ENCODE measurements around the gene TBC1D17.

The TBC1D17 gene

DNA sequence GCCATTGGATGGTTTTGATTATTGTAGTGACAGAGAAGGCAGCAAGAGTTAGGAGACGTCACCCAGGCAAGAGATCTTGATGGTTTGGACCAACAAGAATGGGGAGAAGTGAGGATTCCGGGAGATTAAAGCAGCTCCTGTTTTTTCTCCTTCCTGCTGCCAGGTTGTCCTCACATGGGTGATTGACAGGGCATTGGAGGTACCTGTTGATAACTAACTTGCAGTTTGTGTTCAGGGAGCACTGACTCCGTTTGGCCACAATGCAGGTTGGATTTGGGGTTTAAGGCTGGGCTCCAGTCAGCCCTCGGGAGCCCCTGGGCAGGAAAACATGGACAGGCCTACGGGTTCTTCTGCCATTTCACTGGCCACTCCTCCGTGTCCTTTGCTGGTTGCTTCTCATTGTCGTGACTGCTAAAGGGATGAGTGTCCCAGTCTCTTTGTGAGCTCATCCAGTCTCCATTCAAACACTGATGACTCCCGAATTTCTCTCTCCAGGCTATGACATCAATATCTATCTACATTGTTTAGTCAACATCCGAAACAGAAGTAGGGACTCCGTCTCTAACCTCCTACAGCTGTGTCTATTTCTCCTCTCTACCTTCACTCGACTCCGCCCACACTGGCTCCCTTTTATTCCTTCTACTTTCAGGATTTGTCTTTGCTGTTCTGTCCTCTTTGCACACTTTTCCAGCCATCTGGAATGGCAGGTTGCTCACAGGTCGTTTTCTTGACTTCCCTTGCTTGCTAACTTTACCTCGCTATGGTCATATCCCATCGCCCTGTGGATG, 27.9 kb upstream of the TBC1D17 start:
- DNase-seq, result no peak

DNA sequence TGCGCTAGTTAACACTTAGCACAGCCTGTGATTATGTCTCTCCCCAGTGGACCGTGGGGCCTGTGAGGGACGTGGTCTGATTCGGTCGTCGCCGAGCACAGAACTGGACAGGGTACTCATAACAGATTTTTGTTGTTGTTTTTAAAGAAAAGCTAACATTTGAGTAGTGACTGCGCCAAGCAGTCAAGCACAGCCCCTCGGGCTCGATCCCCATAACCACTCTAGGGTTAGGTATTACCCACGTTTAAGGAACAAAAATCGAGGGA, 27.3 kb upstream of the TBC1D17 start:
- no peak for DNase-seq

DNA sequence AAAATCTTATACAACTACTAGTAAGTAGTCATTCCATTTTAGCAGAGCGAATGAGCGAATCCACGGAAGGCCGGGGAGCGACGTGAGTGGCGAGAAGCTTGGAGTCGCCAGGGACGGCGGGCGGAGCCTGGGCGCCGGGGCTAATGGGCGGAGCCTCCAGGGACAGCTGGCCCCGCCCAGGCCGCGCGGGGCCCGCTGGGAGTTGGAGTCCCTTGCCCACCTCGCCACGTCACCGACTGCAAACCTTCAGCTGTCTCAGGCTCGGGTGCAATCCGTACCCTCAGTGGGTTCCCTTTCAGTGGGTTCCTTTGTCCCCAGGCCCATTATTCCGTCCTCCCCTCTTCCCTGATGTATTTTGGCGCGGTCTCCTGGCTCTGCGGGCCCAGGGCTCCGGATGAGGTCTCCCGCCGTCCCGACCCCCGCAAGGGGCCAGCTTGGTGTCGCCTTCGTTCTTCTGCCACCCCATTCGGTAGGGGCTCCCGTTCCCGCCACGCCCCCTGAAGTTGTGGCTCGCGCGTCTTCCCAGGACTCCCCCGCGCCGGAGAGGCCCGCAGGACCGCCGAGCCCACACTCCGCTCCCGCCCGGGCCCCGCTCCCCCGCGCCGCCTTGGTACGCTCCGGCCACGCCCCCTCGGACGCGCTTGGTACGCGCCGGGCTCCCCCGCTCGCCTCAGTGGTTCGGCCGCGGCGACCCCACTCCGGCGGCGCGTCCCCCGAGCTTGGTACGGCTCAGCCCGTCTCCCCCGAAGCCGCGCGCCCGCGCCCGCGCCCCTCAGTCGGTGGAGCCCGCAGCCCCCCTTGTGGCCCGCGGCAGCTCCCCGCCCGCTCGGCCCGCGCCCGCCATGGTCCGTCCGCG, 26.8 kb upstream of the TBC1D17 start, which contains the start of gene PTOV1:
PTOV1 (plus strand) TSS at position 673 of the 856 bp plus-strand sequence.
- DNase-seq, result peak; percentile 92

DNA sequence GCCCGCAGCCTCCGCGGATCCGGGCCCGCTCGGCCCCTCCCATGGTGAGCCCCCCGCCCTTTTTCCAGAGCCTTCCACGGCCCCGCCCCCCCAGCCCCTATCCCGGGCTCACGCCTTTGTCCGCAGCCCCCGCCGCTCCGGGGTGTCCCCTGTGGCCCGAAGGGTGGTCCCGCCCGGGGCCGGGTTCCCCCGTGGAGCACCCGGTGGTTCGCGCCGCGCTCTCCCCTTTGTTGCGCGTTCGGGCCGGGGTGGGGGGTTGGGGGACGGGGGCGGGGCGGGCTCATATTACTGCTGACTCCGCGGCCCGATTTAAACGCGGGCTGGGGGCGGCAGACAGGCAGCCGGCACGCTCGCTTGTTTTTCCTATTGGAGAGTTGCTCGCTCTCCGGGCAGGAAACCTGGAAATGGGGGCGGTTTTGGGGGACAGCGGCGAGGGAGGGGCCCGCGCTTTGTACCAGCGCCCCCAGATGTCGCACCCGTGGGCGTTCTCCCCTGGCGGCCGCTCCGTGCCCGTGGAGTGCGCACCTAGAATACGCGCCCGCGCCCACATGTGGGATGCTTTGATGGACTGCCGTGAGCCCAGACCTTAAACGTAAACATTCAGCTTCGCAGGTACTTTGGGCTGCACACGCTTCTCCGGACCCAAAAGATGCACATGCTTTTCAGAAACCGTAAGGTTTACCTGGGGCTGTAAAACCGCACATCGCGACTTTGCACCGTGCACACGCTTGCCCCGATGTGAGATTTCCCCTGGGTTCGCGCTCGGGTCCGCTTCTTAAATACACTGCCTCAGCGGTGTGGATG, 25.8 kb upstream of the TBC1D17 start:
- DNase-seq, result peak; percentile 82

DNA sequence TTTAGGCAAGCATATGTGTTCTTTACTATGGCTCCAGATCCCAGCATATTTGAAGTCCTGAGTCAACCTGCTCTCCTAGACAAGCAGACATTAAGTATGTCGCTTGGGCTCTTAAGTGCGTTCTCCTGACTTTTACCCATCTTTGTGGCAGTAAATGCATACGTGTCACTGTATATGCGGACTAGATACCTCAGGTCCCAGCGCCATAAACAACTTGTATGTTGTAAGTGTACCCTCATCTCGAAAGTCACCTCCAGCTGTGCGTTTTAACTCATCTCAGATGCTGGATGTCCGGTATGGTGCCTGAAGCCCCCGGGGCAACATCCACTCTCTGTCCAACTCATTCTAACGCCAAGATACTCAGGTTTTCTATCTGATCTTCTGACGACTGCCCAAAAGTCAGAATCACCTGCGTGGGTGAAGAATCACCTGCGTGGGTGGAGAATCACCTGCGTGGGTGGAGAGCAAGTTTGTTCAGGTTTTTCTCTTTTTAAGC, 24.8 kb upstream of the TBC1D17 start:
- no peak for DNase-seq

DNA sequence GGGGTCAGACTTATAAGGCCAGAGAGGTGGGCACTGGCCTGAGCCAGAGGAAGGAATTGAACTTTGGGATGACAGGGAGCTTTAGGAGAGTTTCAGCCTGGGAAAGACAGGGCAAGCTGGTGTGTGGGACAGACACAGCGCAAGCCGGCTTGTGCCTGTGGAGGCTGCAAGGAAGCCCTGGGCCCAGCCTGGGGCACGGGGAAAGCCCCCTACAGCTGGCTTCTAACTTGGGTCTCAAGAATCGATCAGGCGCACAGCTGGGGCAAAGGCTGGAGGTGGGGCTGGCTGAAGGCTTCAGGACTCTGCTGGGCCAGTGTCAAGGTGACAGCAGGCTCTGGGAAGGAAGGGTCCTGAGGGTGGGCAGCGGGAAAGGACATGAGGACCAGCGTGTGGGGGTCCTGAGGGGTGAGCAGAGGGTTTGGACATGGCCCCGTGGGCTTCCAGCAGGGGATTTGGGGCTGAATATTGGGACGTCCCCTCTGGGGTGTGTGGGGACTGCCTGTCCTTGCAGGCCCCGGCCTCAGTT, 23.6 kb upstream of the TBC1D17 start:
- no peak for DNase-seq

DNA sequence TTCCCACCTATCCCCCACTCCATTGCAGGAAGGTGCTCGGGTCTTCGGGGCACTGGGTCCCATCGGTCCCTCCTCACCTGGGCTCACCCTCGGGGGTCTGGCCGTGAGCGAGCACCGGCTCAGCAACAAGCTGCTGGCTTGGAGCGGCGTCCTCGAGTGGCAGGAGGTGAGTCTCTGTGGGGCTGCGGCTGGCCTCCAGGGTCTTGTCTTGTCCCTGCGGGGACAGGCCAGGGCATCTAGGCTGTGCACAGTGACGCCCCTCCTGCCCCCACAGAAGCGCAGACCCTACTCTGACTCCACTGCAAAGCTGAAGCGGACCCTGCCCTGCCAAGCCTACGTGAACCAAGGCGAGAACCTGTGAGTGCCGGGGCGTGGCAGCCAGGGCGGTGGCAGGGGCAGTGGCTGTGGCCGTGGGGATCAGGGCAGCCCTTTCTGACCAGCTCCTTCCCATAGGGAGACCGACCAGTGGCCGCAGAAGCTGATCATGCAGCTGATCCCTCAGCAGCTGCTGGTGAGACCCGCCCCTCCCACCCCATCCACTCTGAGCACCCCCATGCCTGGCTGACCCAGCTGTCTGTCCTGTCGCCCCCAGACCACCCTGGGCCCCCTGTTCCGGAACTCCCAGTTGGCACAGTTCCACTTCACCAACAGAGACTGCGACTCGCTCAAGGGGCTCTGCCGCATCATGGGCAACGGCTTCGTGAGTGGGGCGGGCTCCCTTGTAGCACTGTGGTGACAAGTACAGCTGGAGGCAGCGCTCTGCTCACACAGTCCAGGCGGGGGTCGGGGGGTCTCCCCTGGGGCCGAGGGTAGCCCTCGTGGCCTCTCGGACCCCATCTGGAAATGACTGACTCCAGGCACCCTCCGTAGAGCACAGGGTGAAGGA, 22.9 kb upstream of the TBC1D17 start:
- DNase-seq, result no peak

DNA sequence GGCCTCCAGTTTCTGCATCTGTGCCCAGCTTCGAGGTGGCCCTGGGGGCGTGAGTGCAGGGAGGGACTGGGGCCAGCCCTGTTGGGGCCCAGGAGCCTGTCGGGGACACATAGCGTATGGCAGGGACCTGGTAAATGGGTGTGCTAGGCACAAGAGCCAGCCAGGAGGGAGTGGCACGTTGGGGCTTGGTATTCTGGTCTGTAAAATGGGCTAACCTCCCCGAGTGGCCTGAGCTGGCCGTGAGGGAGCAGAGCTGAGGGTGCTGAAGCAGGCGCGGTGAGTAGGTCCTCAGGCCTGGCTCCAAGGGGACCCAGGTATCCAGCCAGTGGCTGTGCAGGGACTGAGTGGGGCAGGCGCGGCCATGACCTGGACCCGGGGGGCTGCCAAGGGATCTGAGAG, 22.2 kb upstream of the TBC1D17 start:
- DNase-seq, result no peak

DNA sequence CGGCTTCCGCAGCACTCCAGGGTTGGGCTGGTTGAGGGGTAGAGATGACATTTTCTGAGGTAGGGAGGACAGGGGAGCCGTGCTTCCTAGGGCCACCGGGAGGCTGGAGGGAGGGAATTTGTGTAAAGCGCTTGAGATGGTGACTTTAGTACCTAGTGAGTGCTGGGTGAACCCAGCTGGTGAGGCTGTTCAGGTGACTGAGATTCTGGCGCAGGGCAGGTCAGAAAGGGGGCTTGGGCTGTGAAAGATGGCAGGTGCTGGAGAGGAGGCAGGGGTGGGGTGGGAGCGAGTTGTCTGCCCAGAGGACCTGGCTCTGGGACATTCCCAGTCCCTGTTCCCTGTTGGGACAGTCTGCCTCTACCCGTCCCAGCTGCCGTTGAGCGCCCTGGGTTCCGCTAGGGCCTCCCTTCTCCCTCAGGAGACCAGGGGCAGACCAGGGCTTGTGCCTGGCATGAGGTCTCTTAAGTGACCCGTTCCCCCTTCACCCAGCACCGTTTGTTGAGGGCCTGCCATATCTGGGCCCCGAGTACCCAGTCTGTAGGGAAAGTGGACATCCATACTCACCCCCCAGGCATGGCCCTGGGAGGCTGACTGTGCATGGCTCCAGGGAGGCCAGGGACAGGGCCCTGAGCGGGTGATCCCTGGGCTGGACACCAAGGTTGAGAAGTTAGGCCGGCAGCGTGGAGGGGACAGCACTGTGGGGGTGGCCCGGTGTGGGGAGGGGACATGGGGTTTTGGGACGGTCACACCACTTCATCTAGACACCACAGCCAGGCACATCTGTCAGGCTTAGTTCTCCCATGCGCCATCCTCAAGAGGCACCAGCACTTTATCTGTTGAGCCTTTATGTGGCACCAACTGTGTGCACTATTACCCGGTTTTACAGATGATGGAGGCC, 21.6 kb upstream of the TBC1D17 start:
- no peak for DNase-seq

DNA sequence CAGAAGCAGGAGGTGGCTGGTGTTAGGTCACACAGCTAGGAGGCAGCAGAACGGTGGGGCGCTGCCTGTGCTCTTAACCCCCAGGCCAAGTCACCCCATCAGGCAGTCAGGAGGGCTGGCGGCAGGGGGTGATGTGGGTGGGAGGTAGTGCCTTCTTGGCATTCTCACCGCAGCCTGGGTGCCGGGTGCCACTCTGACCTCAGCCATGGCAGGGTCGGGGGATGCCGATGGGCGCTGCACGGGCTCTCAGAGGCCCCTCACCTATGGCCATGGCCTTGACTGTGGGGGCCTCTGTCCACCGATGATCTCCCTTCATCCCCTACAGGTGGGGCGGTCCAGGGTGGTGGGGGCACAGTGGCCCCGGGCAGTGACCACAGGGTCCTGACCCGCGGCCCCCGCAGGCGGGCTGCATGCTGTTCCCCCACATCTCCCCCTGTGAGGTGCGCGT, 20.9 kb upstream of the TBC1D17 start:
- DNase-seq, result no peak

DNA sequence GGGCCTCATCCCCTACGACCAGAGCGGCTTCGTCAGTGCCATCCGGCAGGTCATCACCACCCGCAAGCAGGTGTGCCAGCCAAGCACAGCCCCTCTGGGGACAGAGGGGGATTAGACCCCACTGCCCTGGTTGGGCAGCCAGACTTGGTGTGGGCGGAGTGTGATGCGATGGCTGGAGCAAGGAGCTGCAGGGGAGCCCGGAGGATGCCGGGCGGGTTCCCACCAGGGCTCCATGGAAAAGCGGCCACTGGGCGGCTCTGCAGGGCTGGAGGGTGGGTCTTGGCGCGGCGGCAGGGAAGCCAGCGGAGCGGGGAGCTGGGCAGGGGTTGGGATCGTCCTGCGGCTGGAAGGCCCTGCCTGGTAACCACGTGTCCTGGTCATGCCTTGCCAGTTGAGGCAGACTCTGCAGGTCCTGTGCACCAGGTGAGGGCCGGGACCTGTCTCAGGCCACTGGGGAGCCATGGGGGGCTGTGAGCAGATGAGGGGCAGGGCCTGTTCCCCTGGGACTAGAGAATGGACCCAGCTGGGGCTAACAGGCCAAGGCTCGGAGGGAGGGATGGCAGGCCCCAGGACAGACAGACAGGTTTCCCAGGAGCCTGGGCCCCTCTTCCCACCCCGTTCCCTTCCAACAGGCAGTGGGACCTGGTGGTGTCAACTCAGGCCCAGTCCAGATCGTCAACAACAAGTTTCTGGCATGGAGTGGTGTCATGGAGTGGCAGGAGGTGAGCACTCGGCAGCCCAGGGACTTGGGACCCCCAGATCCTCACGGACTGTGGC, 20.3 kb upstream of the TBC1D17 start:
- no peak for DNase-seq

DNA sequence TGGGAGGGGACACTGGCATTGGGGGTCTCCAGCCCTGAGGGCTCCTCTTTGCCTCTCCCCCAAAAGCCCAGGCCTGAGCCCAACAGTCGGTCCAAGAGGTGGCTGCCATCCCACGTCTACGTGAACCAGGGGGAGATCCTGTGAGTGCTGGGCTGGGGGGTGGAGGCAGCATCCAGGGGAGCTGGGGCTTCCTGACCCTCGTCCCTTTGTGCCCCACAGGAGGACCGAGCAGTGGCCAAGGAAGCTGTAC, 19.7 kb upstream of the TBC1D17 start:
- no peak for DNase-seq

DNA sequence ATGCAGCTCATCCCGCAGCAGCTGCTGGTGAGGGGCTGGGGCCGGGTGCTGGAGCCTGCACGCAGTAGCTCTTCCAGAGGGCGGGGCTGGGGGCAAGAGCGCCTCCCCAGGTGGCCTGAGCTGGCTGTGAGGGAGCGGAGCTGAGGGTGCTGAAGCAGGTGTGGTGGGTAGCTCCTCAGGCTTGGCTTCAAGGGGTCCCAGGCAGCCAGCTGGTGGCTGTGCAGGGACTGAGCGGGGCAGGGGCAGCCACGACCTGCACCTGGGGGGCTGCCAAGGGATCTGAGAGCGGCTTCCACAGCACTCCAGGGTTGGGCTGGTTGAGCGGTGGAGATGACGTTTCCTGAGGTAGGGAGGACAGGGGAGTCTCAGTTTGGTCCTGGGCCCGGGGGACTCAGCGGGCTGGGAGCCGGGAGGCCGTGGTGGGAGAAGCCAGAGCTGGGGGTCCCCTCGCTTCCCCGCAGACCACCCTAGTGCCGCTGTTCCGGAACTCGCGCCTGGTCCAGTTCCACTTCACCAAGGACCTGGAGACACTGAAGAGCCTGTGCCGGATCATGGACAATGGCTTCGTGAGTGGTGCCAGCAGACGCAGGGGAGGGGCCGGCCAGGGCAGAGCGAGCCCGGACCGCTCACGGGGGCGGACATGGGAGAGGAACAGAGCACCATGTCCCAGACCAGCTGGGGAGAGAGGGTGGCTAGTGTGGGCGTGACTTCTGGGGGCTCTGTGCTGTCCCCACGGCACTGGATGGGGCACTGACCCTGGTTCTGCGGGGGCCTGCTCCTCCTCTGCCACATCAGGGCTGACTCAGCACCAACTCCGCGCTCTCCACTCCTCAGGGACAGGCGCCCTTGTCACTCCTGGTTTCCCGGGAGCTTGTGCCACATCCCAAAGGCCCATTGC, 19.2 kb upstream of the TBC1D17 start:
- DNase-seq, result no peak

DNA sequence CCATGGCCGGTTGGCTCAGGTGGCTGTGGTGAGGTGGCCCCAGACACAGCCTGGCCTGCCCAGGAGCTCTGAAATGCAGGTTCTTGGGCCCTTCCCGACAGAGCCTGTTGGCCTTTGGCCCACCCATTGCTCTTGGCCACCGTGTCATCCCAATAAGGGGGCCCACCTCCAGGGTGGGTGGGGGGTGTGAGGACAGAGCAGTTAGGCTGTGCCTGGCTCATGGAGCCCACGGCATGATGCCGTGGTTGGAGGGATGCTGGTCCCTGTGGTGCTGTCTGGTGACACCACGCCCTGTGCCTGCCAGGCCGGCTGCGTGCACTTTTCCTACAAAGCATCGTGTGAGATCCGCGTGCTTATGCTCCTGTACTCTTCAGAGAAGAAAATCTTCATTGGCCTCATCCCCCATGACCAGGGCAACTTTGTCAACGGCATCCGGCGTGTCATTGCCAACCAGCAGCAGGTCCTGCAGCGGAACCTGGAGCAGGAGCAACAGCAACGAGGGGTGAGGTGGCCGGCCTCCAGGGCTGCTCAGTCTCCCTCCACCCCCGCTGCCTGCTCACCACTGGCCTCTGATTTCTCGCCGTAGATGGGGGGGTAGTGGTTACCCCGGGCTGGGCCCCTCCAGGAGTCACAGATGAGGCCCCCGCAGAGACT, 17.7 kb upstream of the TBC1D17 start:
- peak; percentile 51 for DNase-seq

DNA sequence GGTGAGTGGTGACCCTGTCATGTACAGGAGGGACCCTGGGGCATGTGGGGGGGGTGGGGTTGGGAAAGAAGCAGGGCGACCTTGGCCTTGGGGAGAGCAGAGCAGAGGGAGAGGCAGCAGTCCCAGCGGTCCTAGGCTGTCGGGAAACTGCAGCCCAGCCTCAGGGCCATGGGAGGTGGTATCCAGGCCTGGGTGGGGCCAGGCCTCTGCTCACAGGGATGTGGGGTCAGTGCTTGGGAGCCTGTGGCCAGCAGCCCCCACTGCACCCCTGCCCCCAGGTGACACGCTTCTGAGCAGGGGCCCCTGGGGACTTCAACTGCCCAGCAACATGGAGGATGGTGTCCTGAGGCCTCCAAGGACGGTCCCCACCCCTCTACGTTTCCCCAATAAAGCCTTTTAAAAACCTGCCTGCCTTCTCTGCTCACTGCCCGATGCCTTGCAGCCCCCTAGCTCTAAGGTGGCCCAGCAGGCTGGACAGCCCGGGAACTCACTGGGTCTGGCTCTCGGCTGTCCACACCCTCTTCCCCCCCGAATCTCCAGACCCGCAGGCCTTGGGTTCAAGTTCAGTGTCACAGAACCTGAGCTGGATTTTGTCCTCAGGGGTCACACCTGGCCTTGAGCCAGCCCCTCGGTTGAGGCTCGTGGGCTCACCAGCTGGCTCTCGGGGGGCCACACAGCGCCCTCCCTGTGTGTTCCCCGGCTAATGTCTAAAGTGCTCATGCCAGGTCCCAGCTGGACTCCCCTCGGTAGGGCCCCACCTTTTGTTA, 17.0 kb upstream of the TBC1D17 start:
- DNase-seq, result no peak

DNA sequence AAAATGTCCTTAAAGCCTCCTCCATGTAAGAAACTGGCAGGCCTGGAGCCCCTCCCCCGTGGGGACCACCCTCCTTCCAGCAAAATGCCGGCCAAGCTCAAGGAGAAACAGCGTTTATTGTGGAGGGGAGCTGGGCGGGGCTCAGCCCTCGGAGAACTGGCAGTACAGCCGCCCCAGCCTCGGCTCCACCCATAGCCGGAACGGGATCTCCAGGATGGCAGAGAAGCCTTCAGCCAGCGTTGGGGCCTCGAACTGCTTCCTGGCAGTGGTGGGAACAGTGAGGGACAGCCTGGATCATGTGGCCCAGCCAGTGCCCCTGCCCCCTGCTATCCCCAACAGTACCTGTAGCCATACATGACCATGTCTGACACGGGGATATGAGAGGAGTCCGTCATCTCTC, 16.4 kb upstream of the TBC1D17 start:
- DNase-seq, result peak; percentile 67

DNA sequence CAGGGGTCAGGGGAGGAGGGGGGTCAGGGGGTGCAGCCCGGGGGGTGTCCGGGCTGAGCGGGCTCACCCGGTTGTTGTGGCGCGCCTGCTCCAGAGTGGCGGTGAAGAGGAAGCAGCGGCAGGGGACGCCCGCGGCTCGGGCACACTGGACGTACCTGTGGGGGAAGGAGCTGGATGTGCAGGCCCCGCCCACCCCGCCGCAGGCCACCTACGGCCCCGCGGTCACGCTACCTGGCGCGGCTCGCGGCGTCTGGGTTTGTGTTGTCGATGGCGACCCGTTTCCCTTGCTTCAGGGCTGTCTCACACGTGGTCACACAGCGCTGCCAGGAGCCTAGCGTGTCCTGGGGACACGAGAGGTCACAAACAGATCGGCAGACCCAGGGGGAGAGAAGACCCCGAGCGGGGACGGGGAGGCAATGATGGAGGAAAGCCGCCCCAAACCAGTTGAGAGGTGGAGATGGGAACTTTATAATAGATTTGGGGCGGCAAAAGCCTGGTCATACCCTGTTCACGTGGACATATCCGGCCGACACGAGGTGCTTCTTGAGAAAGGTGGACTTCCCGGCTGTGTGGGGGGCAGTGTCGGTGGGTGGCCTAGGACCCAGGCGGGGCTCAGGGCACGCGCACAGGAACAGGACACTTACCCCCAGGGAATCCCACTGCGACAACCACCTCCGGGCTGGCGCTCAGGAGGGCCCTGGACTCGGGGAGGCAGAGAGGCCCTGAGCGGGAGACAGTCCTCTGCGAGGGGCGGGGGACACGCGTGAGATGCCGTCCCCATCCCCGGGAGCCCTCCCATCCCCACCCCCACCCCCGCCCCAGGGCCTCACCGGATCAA, 15.7 kb upstream of the TBC1D17 start:
- DNase-seq, result no peak

Data from left hindlimb (tissue), 1 donor.